Stimulated activated CD4-positive, alpha-beta T cell treated with anti-CD3 and anti-CD28 coated beads, Interleukin-1b, Interleukin-23, amount 100 ng/mL, for 24 hours (primary cell): ENCODE measurements around the gene OR10A2.
"Not testable (repeated sequence)": the region's sequence is repeated elsewhere in the genome, so short reads cannot be mapped to it uniquely, and the experiment has no call there.

Experiments
- DNase-seq, 4 experiments: peaks; one replicate each; pipeline ENCODE4 v3.0.0-alpha.2; 2020; ENCODE audit warnings: low read depth in 4 of 4, low spot score in 1 of 4

The OR10A2 gene

GRCh38 chr11:6882751-6883150, 19.9 kb downstream of the OR10A2 start:
- DNase-seq = no peak

- not testable (repeated sequence) for DNase-seq
Observed at GRCh38 chr11:6887711-6888110, 24.9 kb downstream of the OR10A2 start.

- no peak for DNase-seq
Observed at GRCh38 chr11:6888830-6889229, 26.0 kb downstream of the OR10A2 start.

DNA sequence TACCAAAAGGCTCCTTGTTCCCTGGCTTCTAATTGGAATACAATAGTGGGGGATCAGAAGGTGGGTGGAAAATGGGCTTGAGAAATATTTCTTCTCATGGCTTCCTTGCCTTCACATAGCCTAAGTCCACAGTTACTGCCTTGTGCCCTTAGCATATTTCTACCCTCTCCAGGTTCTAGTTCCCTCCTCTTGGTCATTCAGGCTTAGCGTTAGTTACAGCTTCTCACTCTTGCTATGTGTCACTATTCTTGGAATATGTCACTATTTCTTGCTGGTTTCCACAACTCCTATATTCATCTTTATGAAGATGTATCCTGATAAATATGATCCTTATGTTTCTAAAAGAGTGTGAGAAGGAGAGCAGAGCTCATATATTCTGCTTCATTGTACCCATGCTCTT, 27.0 kb downstream of the OR10A2 start:
- no peak for DNase-seq

GRCh38 chr11:6892400-6892799, 29.5 kb downstream of the OR10A2 start, which contains the start of gene OR2D2:
Gene OR2D2, minus strand, starts transcription at chr11:6892500. Its CDS starts 0 bp downstream, at chr11:6892500.
- no peak for DNase-seq

- DNase-seq = no peak
Observed at GRCh38 chr11:6894097-6894496, 31.2 kb downstream of the OR10A2 start.

DNA sequence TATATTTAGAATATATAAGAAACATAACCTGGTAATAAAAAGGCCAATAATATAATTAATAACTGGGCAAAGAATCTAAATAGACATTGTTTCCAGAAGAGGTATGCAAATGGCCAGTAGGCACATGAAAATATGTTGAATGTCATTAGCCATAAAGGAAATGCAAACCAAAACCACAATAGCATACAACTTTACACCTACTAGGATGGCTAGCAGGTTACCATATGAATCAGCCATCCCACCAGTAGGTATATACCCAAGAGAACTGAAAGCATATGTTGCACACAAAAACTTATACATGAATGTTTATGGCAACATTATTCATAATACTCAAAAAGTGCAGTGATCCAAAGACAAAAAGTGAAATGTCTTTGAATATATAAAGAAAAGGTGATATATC, 32.2 kb downstream of the OR10A2 start:
- no peak for DNase-seq

DNA sequence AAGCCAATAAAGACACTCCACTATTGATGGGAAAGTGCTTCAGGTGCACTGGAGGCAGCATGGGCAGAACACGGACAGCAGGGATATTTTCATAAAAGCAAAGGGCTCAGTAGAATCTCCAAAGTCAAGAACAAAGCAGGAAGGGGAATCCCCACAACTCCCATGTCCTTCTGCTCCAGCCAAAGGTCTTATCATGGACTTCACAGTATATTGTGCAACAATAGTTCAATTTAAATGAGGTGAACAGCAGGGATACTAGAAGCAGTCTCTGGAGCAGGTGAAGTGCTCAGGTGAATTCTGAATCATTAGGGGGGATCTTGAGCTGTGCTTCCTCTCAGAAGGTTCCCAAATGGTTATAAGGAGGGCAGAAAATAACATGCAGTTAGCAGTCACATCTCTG, 36.1 kb downstream of the OR10A2 start:
- DNase-seq = no peak

- no peak for DNase-seq
Observed at GRCh38 chr11:6900327-6900999, 37.6 kb downstream of the OR10A2 start.

- DNase-seq = not testable (repeated sequence)
Observed at GRCh38 chr11:6904804-6905203, 41.9 kb downstream of the OR10A2 start.

- DNase-seq = no peak
Observed at GRCh38 chr11:6911378-6911777, 48.5 kb downstream of the OR10A2 start.

DNA sequence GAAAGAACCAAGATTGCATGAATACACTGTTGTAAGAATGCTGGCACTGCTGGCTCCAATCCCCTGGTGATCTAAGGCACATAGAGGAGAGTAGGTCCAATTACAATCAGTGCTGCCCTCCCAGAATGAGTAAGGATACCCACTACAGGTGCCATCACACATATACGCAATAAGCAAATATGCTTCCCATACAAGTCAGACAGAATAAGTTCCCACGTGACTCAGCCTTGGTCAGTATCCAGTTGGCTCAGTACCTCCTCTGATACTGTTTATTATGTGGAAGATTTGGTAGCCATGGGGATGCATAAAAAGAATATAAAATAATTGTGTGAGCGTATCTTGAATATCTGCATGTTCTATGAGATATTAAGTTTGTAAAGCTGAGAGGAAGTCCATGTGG, 49.1 kb downstream of the OR10A2 start:
- no peak for DNase-seq

DNA sequence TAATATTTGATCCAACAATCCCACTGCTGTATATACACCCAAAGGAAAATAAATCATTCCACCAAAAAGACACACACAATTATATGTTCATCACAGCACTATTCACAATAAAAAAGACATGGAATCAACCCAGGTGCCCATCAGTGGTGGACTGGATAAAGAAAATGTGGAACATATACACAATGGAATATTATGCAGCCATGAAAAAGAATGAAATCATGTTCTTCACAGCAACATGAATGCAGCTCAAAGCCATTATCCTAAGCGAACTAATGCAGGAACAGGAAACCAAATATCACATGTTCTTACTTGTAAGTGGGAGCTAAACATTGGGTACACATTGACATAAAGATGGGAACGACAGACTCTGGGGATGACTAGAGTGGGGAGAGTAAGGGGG, 56.8 kb downstream of the OR10A2 start:
- no peak for DNase-seq

GRCh38 chr11:6920702-6921101, 57.8 kb downstream of the OR10A2 start, which contains the start of gene OR2D3:
Gene OR2D3, plus strand, starts transcription at chr11:6921002. Its CDS starts 0 bp downstream, at chr11:6921002.
- no peak for DNase-seq
